IPS DF 19.7 (cell line): ENCODE measurements around the gene CLNK.

Experiments
- DNase-seq: peaks from one replicate; pipeline ENCODE4 v3.0.0-alpha.2; 2013; ENCODE audit warnings: low read depth, low spot score

The CLNK gene

GRCh38 chr4:10524196-10524833, 160.3 kb downstream of the CLNK start:
- no peak for DNase-seq

DNA sequence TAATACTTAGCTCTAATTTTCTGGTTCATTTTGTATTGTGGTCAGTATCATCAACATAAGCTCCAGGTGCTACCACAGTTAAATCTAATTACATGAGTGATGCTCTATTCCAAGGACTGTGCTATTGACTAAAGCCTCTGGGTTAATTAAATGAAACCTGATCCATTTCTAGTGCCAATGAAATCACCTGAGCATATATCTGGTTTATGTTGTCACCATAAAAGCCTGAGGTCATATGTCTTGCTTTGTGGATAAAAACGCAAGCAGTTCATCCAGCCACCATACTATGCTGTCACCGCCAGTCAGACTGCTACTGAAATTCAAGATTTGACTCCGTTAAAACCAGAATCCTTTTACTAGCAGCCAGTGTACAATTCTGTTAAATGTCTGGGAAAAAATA, 163.1 kb downstream of the CLNK start:
- no peak for DNase-seq

DNA sequence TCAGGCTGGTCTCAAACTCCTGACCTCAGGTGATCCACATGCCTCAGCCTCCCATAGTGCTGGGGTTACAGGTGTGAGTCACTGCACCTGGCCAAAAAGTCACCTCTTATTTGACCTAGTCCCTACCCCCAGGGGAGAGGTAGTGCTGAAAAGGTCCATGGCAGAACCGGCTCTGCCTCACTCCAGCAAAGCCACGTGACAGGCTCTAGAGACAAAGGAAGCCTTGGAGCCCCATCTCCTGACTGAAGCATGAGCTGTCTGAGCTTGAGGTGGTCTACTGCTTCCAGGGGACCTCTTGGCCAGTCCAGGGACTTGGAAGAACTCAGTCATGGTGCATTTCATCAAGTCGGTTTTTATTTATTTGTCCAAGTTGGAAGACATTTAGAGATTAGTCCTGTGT, 174.8 kb downstream of the CLNK start:
- DNase-seq: no peak

DNA sequence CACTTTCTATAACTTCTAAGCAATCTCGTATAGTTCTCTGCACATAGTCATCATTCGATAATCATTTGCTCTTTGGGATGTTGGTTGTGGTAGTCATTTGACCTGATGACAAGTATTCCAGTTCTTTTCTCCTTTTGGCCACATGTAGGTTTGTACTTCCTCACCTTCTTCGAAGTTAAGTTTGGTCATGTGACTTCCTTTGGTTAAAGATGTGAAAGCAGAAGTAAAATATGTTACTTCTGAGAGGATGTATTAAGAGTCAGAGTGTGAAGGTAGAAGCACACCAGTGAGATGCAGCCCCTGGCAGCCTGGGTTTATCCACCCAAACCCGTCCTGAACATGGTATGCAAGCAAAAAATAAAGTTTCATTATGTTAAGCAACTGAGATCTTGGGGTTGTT, 178.5 kb downstream of the CLNK start:
- no peak for DNase-seq

DNA sequence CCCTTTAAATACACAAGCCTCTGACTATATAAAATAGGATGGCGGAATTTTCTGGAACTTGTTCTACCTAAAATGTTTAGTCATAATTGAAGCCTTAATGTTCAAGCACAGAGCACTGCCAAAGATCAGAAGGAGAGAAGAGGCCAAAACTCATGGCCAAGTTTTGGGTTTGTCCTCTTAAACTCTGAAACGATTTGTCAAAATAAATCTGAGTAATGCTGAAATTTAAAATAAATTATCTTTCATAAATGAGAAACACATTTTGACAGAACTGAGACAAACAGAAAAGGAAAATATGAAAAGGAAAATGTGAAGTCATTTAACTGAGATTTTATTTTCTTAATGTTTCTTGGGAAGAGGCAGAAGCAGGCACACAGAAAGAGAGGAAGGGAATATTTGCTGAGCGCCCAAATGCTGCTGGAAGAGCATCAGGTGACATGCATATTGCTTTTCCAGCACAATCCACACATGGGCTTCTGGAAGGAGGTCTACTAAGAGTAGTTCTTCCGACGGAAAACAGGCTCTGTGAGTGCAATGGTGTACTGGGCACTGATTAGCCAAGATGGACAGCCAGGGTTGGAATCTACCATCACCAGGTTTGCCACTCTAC, 179.9 kb downstream of the CLNK start:
- DNase-seq: no peak

DNA sequence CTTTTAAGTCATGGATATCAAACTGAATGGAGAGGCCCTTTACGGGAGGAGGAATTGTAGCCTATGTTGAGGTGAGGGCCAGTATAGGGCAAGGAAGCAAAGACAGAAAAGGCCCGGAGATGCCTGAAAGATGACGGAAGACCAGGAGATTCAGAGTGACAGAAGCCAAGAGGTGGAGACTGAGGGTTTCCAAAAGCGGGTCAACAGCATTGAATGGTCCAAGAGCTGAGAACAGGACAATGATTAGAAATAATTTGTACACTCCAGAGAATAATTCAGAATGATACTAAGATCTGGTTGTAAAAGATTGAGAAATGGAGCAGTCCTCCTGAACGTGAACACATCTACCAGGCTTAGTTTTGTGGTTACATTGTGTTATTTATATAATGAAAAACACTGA, 181.9 kb downstream of the CLNK start:
- no peak for DNase-seq

- DNase-seq: no peak
These were observed 183.8 kb downstream of the CLNK start for GRCh38 chr4:10500776-10501175.

- peak; percentile 92 for DNase-seq
These were observed 188.4 kb downstream of the CLNK start for GRCh38 chr4:10496200-10496599.

DNA sequence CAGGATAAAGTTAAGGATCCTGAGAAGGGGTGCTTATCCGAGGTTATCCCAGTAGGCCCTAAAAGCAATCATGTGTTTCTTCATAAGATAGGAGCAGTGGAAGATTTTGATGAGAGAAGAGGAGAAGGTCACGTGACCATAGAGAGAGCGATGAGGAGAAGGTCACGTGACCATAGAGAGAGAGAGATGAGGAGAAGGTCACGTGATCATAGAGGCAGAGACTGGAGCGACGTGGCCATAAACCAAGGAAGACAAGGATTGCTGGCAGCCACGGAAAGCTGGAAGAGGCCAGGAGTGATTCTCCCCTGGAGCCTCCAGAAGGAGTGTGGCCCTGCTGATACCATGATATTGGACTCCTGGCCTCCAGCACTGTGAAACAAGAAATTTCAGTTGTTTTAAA, 188.9 kb downstream of the CLNK start:
- DNase-seq: no peak

GRCh38 chr4:10492464-10492863, 192.1 kb downstream of the CLNK start:
- DNase-seq: no peak

DNA sequence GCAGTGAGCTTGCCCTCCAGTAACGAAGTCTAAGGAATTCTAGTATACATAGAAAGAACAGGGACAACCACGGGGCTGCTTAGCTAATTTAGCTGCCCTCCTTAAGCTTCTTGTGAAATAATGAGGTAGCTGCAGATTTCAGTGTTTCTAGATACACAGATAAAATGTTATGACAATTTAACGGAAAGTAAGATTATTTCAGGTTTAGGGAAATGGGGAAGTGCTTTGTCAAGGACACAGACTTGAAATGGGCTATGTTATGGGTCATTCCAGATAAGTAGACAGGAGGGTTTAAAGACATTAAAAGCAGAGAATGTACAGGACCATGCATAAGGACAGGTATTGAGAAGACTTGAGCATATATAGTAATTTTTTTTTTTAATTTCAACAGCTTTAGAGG, 193.2 kb downstream of the CLNK start:
- no peak for DNase-seq

DNA sequence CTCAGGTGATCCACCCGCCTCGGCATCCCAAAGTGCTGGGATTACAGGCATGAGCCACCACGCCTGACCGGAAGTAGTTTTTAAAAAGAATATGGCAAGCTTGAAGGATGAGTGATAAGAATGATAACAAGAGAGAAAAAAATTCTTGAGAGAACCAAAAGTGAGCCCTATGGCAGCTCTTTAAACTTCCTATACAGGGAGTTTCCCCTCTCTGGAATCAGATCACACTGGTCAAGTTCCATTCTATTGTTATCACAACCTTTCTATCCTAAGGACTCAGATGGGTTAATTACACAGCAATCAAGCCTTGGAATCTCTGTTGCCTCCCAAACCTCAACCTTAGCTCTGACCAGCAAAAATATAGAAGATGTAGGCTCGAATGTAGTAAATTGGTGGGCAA, 193.6 kb downstream of the CLNK start:
- DNase-seq: no peak

GRCh38 chr4:10482913-10483312, 201.7 kb downstream of the CLNK start:
- no peak for DNase-seq

- DNase-seq: no peak
These were observed 204.0 kb downstream of the CLNK start for GRCh38 chr4:10480616-10481015.

- no peak for DNase-seq
These were observed 205.9 kb downstream of the CLNK start for GRCh38 chr4:10478621-10479020.

DNA sequence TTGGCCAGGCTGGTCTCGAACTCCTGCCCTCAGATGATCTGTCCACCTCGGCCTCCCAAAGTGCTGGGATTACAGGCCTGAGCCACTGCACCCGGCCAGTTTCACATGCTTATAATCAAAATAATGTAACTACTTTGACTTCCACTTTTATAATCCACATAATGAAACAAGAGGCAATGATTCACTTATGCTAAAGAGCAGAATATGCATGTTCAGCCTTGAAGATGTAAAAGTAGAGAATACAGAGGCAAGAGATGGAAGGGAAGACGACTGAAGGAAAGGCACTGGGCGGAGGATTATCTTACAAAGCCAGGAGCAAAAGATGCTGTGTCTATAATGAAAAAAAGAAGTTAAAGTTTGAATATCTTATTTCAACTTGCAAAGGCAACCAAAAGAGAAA, 214.1 kb downstream of the CLNK start:
- DNase-seq: no peak

- no peak for DNase-seq
These were observed 218.4 kb downstream of the CLNK start for GRCh38 chr4:10466161-10466560.

DNA sequence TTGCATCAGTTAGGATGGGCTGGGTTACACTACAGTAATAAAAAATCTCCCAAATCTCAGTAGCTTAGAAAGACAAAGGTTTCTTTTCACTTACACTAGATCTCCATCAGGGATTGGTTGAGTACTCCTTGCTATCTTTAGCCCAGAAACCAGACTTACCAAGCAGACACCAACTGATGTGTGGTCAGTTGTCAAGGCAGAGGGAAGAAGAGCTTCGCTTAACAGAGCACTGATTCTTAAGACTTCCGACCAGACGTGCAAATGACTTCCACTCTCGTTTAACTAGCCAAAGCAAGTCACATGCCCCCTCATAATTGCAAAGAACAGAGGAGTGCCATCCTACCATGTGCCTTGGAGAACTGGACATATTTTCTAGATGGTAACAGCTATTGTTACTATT, 221.7 kb downstream of the CLNK start:
- no peak for DNase-seq

DNA sequence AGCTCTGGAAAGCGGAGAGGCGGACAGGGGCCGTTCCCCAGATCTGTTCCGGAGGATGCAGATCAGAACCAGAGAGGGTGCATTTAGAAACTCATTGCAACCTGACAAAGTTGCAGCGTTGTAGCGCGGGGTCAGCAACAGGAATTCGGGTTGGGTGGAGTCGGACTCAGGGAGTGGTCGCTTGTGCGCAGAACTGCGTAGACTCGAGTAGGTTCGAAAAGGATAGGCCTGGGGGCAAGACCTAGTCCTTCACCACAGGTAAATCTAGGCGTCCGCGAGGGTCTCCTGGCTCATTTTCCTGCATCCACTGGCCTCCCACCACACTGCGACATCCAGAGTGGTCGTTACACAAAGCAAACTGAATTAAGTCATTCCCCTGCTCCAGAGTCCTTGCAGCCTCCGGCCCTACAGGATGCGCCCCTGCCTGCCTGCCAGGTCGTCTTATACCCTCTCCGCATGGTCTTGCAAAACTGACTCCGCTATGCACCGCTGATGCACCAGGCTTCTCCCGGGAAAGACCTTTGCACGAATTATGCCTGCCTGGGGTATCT, 222.6 kb downstream of the CLNK start:
- no peak for DNase-seq

GRCh38 chr4:10461091-10461849, 223.3 kb downstream of the CLNK start:
- DNase-seq: no peak

GRCh38 chr4:10460313-10461047, 224.1 kb downstream of the CLNK start:
- no peak for DNase-seq

DNA sequence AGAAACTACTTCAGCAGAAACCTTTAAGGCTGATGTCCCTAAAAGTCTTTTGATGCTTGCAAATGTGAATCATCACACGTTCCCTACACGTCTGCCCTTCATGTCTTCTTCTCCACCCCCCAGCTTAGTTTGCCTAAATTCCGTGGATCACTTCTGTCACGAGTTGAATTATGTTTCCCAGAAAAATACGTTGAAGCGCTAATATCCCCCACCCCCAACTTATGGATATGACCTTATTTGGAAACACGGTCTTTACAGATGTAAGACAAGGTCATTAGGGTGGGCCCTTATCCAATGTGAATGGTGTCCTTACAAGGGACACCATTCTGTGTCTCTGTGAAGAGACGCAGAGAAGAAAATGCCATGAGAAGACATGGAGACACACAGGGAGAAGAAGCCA, 225.3 kb downstream of the CLNK start:
- no peak for DNase-seq
